GM21723 (cell line): ENCODE data around the gene TRAM2.

Source experiments
- ATAC-seq: cut with Tn5 transposase; IDR thresholded peaks from one replicate; pipeline ENCODE4 v1.9.1; 2021; ENCODE audit warnings: mild to moderate bottlenecking, moderate library complexity; ENCODE audit not compliant: unreplicated experiment

Gene TRAM2

DNA sequence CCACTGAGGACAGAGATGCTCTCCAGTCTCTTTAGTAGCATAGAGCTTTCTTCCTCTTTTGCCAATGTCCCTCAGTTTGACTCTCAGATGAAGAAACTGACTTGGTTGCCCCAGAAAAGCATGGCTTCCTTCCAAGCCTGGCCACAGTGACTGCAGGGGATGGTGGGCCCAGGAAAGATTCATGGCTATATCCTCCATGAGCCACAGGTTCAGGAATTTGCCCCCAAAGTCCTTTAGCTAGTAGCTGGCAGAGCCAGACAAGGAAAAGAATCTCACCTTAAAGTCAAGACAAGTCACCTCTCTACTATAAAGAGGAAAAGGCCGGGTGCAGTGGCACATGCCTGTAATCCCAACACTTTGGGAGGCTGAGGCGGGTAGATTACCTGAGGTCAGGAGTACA lies 43.4 kb downstream of the TRAM2 start:
- no peak for ATAC-seq

- ATAC-seq = no peak
Measured at GRCh38 chr6:52532457-52532856, 44.4 kb downstream of the TRAM2 start.

DNA sequence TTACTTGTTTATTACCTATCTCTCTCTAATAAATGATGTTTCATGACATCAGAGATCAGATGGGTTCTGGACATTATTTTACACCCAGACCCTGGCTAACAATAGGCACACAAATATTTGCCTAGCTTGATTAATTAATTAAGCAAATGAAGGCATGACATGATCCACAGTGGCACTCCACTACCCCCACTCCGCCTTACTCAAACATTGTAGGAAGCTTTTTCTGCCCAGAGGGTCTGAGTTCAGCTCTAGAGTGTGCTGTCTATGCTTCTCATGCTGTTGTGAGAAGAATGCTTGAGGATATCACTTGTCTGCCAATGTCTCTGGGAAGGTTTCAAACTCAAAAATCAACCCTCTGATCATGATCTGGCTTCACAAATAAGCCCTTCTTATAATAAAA lies 45.0 kb downstream of the TRAM2 start:
- ATAC-seq = no peak

GRCh38 chr6:52531396-52531795 lies 45.5 kb downstream of the TRAM2 start:
- no peak for ATAC-seq

GRCh38 chr6:52530351-52530750 lies 46.5 kb downstream of the TRAM2 start:
- no peak for ATAC-seq

- no peak for ATAC-seq
Measured at GRCh38 chr6:52529311-52529710, 47.5 kb downstream of the TRAM2 start.

DNA sequence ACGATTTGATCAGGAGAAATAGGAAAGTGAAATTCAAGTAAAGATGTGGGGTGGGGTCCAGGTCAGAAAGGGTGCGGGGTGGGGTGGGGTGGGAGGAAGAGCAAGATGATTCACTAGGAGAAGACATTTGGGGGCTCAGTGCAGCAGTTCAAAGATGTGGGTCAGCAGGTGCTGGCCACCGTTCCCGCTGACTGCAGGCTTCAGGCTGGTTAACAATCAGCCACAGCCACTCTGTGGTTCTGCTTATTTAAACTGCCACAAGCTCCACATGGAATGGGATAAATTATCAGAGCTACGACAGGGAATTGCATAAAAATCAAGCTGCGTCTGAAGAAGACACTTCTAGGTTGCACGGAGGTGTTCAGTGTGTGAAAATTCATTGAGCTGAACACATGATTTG lies 49.4 kb downstream of the TRAM2 start:
- no peak for ATAC-seq

GRCh38 chr6:52526634-52527033 lies 50.2 kb downstream of the TRAM2 start:
- no peak for ATAC-seq

DNA sequence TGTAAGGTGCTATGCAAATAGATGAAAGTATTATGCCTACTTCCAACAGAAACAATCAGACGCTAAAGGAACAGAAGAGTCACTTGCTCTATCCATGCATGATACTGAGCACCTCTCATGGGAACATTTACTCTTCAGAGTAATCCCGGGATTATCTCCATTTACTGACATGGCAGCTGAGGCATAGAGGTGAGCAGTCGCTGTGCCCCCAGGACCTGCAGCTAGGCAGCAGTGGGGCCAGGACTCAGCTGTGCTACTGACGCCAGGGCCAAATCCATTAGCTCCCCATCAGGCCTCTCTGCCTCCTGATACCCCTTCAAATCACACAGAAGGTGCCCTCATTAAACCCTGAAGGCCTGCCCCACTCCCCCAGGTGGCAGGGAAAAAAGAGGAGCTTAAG lies 51.9 kb downstream of the TRAM2 start:
- ATAC-seq = no peak

DNA sequence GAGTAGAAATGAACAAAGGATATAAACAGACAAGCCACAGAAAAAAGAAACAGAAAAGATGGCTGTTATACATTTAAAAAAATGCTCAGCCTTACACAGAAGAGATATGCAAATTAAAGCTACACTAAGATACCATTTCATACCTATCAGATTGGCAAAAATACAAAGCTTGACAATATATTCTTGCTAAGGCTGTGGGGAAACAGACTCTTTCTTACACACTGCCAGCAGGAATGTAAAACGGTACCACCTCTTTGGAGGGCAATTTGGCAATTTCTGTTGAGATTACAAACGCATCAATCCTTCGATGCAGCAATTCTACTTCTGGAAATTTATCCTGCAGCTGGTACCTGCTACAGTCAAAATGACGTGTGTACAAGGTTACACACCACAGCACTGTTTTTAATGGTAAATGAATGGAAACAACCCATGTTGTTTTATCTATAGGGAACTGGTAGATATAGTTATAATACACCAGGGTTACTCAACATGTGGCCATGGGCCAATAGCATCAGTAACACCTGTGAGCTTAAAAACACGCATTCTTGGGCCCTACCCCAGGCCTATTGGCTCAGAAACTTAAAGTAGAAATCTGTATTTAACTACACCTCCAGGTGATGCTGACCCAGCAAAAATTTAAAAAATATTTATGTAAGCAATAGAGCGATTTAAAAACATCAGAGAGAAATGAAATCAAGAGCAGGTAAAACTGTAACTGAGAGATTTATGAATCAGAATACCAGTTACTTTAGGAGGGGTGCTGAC lies 53.3 kb downstream of the TRAM2 start:
- no peak for ATAC-seq

DNA sequence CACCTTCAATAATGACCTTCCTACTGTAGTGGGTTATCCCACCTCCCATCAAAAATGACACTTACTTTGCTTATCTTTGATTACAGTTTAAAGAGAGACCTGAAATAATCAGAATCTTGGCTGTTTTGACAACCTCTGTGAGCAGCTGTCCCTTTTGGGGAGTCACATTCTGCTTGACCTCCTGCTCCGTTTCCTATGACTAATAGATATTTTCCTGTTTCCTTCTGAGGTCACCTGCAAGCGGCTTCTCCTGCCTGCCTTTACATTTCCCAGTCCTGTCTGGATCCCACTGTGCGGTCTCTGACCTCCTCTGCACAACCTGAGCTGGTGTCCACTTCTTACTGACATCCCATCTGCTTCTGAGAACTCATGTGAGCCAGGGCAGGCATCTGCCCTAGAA lies 54.2 kb downstream of the TRAM2 start:
- ATAC-seq = no peak

DNA sequence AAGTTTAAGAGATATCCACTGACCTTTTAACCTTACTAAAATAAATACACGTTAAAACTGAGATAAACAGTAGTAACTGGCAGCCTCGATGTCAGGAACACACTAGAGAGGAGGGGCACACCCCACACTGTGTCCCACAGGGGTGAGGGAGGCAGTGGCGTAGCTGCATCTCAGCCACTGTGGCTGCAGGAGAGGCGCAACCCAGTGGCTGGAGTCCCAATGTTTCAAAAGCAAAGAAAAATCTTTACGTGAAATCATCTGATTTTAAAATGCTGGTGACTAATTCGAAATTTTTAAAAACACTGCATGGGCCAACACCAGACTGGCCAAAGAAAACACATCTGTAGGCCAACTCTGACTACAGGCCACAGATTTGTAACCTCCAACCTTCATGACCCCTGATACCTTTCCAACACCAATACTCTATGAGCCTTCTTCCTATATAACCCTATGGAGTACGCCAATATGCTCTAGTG lies 54.7 kb downstream of the TRAM2 start:
- ATAC-seq = no peak

- no peak for ATAC-seq
Measured at GRCh38 chr6:52519618-52520017, 57.2 kb downstream of the TRAM2 start.

DNA sequence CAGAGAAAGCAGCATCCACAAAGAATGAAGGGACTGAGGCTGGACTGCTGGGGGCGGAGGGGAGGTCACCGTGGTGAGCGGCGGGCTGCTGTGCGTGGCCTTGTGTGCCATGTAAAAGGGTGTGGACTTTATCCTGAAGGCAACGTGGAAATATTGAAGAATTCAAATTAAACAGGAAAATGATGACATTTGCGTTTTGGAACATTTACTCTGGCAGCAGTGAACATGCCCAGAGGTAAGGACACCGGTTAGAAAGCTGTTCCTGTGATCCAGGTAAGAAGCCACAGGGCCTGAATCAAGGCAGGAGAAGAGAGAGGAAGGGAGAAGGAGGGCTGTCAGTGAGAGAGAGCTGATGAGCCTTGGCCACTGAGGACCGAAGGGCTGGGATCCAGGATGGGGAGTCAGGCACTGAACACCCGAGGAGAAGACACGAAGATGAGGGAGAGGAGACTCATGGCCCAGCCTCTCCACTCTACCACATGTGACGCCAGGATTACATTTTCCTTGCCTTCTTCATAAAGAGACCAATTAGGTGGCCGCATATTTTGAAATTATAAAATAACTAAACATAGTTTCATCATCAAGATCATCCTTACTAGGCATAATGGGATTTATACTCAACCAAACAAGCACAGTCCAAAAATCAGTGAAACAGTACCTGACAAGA lies 58.4 kb downstream of the TRAM2 start:
- no peak for ATAC-seq

DNA sequence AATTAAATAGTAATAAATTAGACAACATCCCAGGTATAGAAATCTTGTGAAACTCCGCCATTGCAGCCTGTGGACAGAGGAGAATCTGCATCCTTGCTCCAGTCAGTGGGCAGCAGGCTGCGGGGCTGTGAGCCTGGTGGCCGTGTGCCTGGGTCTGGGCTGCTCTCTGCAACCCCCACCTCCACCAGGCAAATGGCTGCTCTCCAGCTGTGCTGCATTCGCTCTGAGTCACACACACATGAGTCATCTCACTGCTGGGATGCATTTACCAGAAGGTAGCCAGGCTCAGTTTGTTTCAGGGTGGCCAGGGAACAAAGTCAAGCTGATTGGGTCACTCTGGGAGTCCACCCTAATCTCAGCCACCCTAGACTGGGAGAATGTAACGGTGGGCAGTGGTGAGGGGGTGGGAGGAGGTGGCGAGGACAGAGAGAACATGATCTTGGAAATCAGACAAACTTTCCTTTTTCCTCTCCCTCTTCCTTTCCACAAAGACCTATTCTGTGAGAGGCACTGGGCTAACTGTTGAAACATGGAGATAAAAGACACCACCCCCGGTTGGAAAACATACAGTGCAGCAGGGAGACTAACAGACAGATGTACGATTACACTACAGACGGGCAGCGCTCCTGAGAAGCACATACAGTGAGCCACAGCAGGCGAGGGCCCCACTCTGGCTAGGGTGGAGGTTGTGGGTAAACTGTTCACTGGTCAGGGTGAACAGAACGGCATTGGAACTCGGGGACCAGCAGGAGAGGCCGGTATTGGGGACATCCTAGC lies 59.2 kb downstream of the TRAM2 start:
- ATAC-seq = peak; percentile 93

- no peak for ATAC-seq
Measured at GRCh38 chr6:52516943-52517342, 59.9 kb downstream of the TRAM2 start.

GRCh38 chr6:52516269-52516668 lies 60.6 kb downstream of the TRAM2 start:
- ATAC-seq = no peak

DNA sequence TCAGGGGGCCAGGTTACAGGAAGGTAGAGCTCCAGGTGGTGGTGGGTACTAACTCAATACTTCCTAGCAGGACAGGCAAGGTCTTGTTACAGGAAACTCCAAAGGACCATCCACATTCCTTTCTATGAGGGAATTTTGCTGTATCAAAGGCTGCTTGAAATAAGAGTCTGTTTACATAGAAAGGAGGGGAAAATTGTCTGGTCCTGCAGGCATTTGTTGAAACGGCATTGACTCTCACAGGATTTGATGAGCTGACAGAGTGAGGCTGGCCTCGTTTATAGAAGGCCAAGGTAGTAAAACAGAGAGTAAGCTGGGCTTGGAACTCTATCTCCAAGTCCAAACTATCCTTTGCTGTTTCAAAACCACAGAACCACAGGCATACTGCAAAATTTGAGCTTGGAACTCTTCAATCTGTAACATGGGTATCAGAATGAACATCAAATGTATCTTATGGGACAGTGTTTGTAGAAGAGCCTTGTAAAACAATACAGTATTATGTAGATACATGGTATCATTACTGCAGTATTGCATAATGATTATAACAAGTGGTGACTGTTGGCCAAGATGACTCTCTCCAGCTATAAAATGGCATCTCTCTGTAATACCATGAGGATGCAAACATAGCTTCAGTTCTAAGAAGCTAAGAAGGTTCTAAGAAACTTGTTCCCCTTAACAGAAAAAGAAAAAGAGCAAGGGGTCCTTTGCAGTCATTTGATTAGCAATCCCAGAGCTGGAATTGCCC lies 61.5 kb downstream of the TRAM2 start:
- no peak for ATAC-seq

DNA sequence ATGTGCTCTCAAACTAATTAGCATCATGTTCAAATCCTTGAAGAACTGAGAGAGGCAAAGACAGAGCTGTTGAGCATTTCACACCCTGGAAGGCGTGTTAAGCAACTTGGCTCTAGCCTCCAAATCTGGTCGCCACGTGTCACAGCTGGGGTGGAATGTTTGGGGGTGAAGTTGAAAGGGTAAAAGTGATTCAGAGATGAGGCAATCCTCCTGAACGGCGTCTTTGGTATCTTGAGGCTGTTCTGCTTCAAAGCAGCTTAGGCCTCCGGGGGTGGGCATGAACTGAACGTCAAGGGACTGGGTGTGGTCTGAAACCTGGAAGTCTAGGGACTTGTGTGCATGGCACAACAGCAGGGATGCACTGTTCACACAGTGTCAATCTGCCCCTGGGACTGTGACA lies 62.3 kb downstream of the TRAM2 start:
- no peak for ATAC-seq

DNA sequence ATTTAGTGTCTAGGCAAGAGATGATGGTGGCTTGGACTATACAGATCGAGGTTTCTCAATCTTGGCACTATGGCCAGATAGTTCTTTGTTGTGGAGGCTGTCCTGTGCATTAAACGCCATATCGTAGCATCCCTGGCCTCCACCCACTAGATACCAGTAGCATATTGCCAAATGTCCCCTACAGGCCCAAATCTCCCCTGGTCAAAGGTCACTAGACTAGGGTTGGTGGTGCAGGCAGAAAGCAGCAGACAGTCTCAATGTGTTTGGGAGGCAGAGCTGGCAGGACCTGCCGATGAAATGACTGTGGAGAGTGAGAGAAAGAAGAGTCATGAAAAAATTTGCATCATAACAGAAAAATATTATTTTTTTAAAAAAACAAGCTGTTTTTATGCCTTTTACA lies 63.0 kb downstream of the TRAM2 start:
- no peak for ATAC-seq

- no peak for ATAC-seq
Measured at GRCh38 chr6:52513464-52513863, 63.4 kb downstream of the TRAM2 start.
